Glutamatergic neuron (in vitro differentiated cells): Measurements from ENCODE around the gene ATMIN. TPM values are rescaled to one million over a fixed set of nuclear protein-coding genes. Genes with fewer than 3 reads are reported as not detected.

Experiments used
- DNase-seq: peaks from one replicate; pipeline ENCODE4 v3.0.0; 2022
- H3K27ac Mint-ChIP-seq: one replicate; pipeline ENCODE4 v1.8.0; 2020; ENCODE audit warnings: mild to moderate bottlenecking, mixed read lengths, inconsistent platforms; ENCODE audit not compliant: unreplicated experiment
- H3K27me3 Mint-ChIP-seq: one replicate; pipeline ENCODE4 v1.8.0; 2020; ENCODE audit warnings: mild to moderate bottlenecking, moderate library complexity, mixed read lengths, inconsistent platforms; ENCODE audit not compliant: unreplicated experiment
- H3K36me3 Mint-ChIP-seq: one replicate; pipeline ENCODE4 v1.8.0; 2020; ENCODE audit warnings: mild to moderate bottlenecking, mixed read lengths, inconsistent platforms; ENCODE audit not compliant: unreplicated experiment
- H3K4me1 Mint-ChIP-seq: one replicate; pipeline ENCODE4 v1.8.0; 2020; ENCODE audit warnings: mild to moderate bottlenecking, low read depth, mixed read lengths, inconsistent platforms; ENCODE audit not compliant: unreplicated experiment
- H3K4me3 Mint-ChIP-seq: one replicate; pipeline ENCODE4 v1.8.0; 2020; ENCODE audit warnings: mild to moderate bottlenecking, mixed read lengths, inconsistent platforms; ENCODE audit not compliant: unreplicated experiment
- H3K9me3 Mint-ChIP-seq: one replicate; pipeline ENCODE4 v1.8.0; 2020; ENCODE audit warnings: mild to moderate bottlenecking, moderate library complexity, mixed read lengths, inconsistent platforms; ENCODE audit not compliant: unreplicated experiment
- total RNA-seq: library from RNA; stranded (reverse); fragmentation: NEBNext Ultra II Directional; extraction: Animal tissue kit (Norgen Biotek cat#: 25700); gene quantifications from one replicate; pipeline ENCODE4 v1.2.1, GENCODE V29; 2021; ENCODE audit not compliant: unreplicated experiment
- TF ChIP-seq, protein P1 (sequence below): fragments of 200-600 bp; sonication (generic); IDR thresholded peaks from one replicate; pipeline ENCODE4 v1.5.0; 2021; ENCODE audit not compliant: partially characterized antibody, unreplicated experiment

ATMIN gene
- total RNA-seq, 1 donor from 2014 or later: 61.5 TPM

DNA sequence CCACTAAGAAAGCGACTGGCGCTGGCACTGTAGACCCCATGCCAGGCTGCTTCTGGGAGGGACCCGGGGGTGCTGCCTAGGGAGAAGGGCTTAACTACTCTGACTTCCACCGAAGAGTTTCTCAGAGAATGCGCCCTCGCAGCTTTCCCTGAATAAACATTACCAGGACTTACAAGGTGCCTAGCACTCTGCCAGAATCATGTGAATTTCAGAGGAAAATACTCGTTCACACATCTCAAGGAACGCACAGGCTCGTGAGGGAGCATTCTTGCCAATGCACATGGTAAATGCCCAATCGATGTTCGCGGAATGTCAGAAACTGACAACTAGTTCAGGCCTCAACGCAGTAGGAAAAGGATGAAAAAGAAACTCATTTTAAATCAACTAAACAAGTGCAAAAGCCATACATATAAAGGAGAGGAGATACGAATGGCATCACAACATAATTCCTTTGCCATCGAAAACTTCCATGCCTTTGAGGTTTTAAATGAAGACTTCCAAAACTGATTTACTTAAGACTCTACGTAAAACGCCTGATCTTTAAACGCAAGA is 30.0 kb upstream of the ATMIN start:
- no peak for DNase-seq
- TF ChIP-seq, protein P1, sequence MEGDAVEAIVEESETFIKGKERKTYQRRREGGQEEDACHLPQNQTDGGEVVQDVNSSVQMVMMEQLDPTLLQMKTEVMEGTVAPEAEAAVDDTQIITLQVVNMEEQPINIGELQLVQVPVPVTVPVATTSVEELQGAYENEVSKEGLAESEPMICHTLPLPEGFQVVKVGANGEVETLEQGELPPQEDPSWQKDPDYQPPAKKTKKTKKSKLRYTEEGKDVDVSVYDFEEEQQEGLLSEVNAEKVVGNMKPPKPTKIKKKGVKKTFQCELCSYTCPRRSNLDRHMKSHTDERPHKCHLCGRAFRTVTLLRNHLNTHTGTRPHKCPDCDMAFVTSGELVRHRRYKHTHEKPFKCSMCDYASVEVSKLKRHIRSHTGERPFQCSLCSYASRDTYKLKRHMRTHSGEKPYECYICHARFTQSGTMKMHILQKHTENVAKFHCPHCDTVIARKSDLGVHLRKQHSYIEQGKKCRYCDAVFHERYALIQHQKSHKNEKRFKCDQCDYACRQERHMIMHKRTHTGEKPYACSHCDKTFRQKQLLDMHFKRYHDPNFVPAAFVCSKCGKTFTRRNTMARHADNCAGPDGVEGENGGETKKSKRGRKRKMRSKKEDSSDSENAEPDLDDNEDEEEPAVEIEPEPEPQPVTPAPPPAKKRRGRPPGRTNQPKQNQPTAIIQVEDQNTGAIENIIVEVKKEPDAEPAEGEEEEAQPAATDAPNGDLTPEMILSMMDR: no peak
- peaks cover 5% of the 10 kb centered on the region for H3K36me3 Mint-ChIP-seq
- peaks cover 5% of the 10 kb centered on the region for H3K27me3 Mint-ChIP-seq
- H3K4me1 Mint-ChIP-seq: peaks cover 11% of the 10 kb centered on the region
- H3K9me3 Mint-ChIP-seq: peaks cover 13% of the 10 kb centered on the region
- H3K4me3 Mint-ChIP-seq: peak overlapping the region; percentile 96
- H3K27ac Mint-ChIP-seq: peak overlapping the region; percentile 94

DNA sequence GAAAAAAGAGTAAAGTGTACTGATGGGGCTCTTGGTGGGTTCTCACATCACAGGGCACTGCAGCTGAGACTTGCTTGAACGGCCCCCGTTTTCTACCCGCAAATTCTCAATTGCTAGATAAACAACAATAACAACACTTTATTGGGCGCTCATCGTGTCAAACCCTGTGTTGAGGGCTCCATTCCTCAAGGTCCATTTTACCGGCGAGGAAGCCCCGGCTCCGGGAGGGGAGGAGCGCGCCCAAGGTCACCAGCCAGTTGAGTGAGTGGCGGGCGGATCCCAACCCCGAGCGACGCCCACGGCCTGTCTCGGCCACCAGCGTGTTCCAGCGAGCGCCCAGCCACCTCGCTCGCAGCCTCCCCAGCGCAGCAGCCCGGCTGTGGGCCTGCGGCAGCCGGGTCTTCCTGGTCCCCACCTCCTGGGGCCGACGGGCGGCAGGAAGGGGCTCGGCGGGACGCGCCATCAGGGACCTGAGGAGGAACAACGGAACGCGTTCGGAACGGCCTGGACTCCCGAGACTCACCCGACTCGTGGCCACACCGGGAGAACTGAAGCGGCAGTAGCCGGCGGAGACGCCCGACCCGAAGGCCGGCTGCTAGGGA is 29.3 kb upstream of the ATMIN start:
- TF ChIP-seq, protein P1: no peak
- Mint-ChIP-seq H3K27ac (peak overlapping the region; percentile 94), H3K27me3 (peaks cover 5% of the 10 kb centered on the region), H3K36me3 (peaks cover 5% of the 10 kb centered on the region), H3K9me3 (peaks cover 12% of the 10 kb centered on the region), H3K4me3 (peak overlapping the region; percentile 96), H3K4me1 (peaks cover 11% of the 10 kb centered on the region)
- peak; percentile 77 for DNase-seq

DNA sequence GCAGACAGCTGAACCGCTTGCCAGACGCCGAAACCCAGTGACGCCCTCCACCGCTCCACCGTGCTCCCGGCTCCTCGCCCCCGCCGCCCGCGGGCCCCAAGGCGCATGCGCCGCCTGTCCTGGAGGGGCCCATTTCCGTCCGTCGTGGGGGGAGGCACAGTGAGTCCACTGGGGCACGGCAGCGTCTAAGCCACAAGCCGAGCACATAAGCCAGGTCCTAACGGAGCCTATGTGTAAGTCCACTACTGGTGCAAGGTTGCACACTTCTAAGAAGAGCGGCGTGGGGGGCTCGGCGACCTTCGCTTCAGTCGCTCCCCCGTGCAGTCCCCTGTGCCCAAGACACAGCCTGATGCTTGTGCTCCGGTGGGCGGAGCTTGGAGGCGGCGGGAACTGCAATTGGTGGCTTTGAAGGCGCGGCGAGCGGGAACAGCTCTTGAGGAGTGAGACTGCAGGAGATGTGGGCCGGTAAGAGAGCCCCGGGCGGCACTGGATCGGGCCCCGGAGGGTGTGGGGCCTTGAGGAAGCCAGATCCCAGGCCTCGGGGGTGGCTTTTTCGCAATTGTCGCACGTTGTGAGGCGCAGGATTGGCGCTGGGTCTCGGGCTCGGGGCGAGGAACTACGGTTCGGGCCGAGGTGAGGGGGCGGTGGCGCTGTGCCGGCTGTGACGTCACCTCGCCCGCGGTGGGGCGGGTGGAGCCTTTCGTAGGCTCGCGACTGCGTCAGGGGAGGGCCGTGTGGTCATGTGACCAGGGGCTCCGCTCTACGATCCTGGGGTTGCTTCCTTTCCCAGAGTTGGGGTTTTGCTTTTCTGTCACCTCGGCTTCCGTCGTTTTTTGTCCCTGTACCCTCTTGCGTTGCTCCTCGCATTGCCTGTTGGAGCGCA is 28.6 kb upstream of the ATMIN start, which contains the start of the genes CENPN and CMC2:
Gene CENPN (plus strand): TSS at position 402 of the 883 bp plus-strand sequence. CDS start 4,726 bp downstream, outside the sequence.
Gene CMC2 (minus strand): TSS at position 73 of the 883 bp plus-strand sequence. CDS start 9,491 bp downstream, outside the sequence.
- Mint-ChIP-seq H3K36me3 (peaks cover 5% of the 10 kb centered on the region), H3K4me3 (peak within 1 kb of the TSS; percentile 96), H3K4me1 (peaks cover 11% of the 10 kb centered on the region), H3K9me3 (peaks cover 12% of the 10 kb centered on the region), H3K27ac (peak within 1 kb of the TSS; percentile 100), H3K27me3 (peaks cover 5% of the 10 kb centered on the region)
- DNase-seq: peak; percentile 97
- TF ChIP-seq, protein P1: no peak

DNA sequence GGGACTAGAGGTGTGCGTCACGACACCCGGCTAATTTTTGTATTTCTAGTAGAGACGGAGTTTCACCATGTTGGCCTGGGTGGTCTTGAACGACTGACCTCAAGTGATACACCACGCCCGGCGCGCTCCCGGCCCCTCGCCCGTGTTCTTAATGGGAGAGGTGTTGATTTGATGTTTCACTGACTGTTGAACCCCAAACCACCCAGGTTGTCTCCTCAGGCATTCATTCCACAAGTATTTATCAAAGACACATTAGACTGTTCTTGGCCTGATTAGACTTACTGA is 27.2 kb upstream of the ATMIN start:
- no peak for DNase-seq
- Mint-ChIP-seq H3K27ac (peak overlapping the region; percentile 64), H3K9me3 (peaks cover 9% of the 10 kb centered on the region), H3K4me1 (peaks cover 6% of the 10 kb centered on the region), H3K27me3 (peaks cover 3% of the 10 kb centered on the region), H3K36me3 (peaks cover 5% of the 10 kb centered on the region), H3K4me3 (peak overlapping the region; percentile 96)
- TF ChIP-seq, protein P1: no peak

DNA sequence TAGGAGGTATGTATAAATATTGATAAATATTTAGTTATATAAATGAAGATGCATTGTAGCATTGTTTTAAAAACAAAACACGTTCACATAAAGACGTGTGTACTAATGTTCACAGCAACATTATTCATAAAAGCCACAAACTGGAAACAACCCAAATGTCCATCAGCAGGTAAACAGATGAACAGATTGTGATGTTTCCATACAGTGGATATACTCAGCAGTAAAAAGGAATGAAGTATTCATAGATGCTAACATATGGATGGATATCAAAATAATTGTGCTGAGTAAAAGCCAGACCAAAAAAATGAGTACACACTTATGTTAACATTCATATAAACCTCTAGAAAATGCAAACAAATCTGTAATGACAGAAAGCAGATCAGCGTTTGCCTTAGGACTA is 22.7 kb upstream of the ATMIN start:
- Mint-ChIP-seq H3K4me1 (peaks cover 1% of the 10 kb centered on the region), H3K27me3 (peaks cover 1% of the 10 kb centered on the region), H3K9me3 (no peaks in the 10 kb centered on the region), H3K36me3 (no peaks in the 10 kb centered on the region), H3K27ac (no peak overlapping the region), H3K4me3 (no peak overlapping the region)
- TF ChIP-seq, protein P1: no peak
- no peak for DNase-seq
